ENCODE results near the gene OR7D2.

GRCh38 chr19:9146882-9147281, 31.9 kb upstream of the OR7D2 start:
- TF ChIP-seq POLR2AphosphoS5 (IDR thresholded peaks at IDR 0.05): no peak
- TF ChIP-seq CTCF (IDR thresholded peaks at IDR 0.05): no peak
- no peak for TF ChIP-seq POLR2A (IDR thresholded peaks at IDR 0.05)

All from gastroesophageal sphincter (tissue), 3 donors.